ENCODE data around the gene ARSB.
A peak's percentile ranks its signal among the peaks of the same experiment; 100 is the strongest.
"Not testable (repeated sequence)": the region's sequence is repeated elsewhere in the genome, so short reads cannot be mapped to it uniquely, and the experiment has no call there.

The ARSB gene

GRCh38 chr5:78930721-78931120 lies 54.4 kb downstream of the ARSB start:
- no peak for DNase-seq

GRCh38 chr5:78929833-78930232 lies 55.3 kb downstream of the ARSB start:
- no peak for DNase-seq

GRCh38 chr5:78927657-78928282 lies 57.3 kb downstream of the ARSB start:
- DNase-seq: no peak

- DNase-seq: no peak
These were observed 58.9 kb downstream of the ARSB start for GRCh38 chr5:78926252-78926651.

GRCh38 chr5:78925129-78925876 lies 59.8 kb downstream of the ARSB start:
- DNase-seq: no peak

GRCh38 chr5:78923622-78923970 lies 61.5 kb downstream of the ARSB start:
- no peak for DNase-seq

GRCh38 chr5:78922879-78923621 lies 62.1 kb downstream of the ARSB start:
- no peak for DNase-seq

GRCh38 chr5:78920604-78921003 lies 64.5 kb downstream of the ARSB start:
- no peak for DNase-seq

- DNase-seq: no peak
These were observed 65.3 kb downstream of the ARSB start for GRCh38 chr5:78919796-78920195.

GRCh38 chr5:78916044-78916443 lies 69.1 kb downstream of the ARSB start:
- DNase-seq: no peak

GRCh38 chr5:78915170-78915569 lies 69.9 kb downstream of the ARSB start:
- no peak for DNase-seq

GRCh38 chr5:78912811-78913210 lies 72.3 kb downstream of the ARSB start:
- DNase-seq: no peak

- DNase-seq: no peak
These were observed 72.9 kb downstream of the ARSB start for GRCh38 chr5:78912085-78912771.

GRCh38 chr5:78909224-78909983 lies 75.7 kb downstream of the ARSB start:
- DNase-seq: not testable (repeated sequence)

- DNase-seq: no peak
These were observed 76.7 kb downstream of the ARSB start for GRCh38 chr5:78908173-78909061.

GRCh38 chr5:78907255-78907891 lies 77.7 kb downstream of the ARSB start:
- DNase-seq: peak; percentile 77 to 82

GRCh38 chr5:78905084-78905938 lies 79.8 kb downstream of the ARSB start:
- DNase-seq: peak; percentile 65 to 80

- DNase-seq: no peak
These were observed 81.2 kb downstream of the ARSB start for GRCh38 chr5:78903861-78904260.

- DNase-seq: no peak
These were observed 81.8 kb downstream of the ARSB start for GRCh38 chr5:78903353-78903752.

- peak; percentile 54 to 60 for DNase-seq
These were observed 85.2 kb downstream of the ARSB start for GRCh38 chr5:78899922-78900362.
